ENCODE data around the gene GLT6D1. TPM values are rescaled to one million over a fixed set of nuclear protein-coding genes. Genes with fewer than 3 reads are reported as not detected.

The GLT6D1 gene
- total RNA-seq, 4 donors from 2014 or later: not detected

GRCh38 chr9:135664266-135664665 is 24.9 kb upstream of the GLT6D1 start:
- peaks cover 5% of the 10 kb centered on the region for H3K27me3 ChIP-seq
- intact Hi-C loops (cut with DNase I; ENCODE audit: low total_unique reads): loop anchor here (5.0 kb wide), 1 partner anchor 963 kb away; no protein-coding TSS in a partner anchor
- in situ Hi-C loops (cut with MboI; ENCODE audit: low pct_ligation_motif_present in 1 of 4, low pct_unique_long_range_greater_than_20kb in 1 of 4, low sequenced_read_pairs in 3 of 4): no loop called here
- no peaks in the 10 kb centered on the region for H3K4me1 ChIP-seq
- 67 to 88% methylated on average over 3 to 10 of the region's 10 CpGs for WGBS, 2 donors (ENCODE audit: low coverage in 1 of 2)
- H3K27ac ChIP-seq: no peak overlapping the region
- DNase-seq: no peak
- TF ChIP-seq CTCF (IDR thresholded peaks at IDR 0.05): no peak
- TF ChIP-seq POLR2AphosphoS5 (IDR thresholded peaks at IDR 0.05): no peak
- no peak for TF ChIP-seq POLR2A (IDR thresholded peaks at IDR 0.05)
- TF ChIP-seq EP300 (IDR thresholded peaks at IDR 0.05; ENCODE audit: low read depth): no peak
- no peak overlapping the region for H3K4me3 ChIP-seq
- H3K36me3 ChIP-seq: no peaks in the 10 kb centered on the region
- no peaks in the 10 kb centered on the region for H3K9me3 ChIP-seq

GRCh38 chr9:135663857-135664256 is 24.5 kb upstream of the GLT6D1 start:
- Histone ChIP-seq H3K9me3 (no peaks in the 10 kb centered on the region), H3K4me1 (no peaks in the 10 kb centered on the region), H3K36me3 (no peaks in the 10 kb centered on the region), H3K27me3 (peaks cover 5% of the 10 kb centered on the region), H3K4me3 (no peak overlapping the region), H3K27ac (no peak overlapping the region)
- WGBS, 2 donors (ENCODE audit: low coverage in 1 of 2): 75 to 80% methylated on average over 4 to 12 of the region's 12 CpGs
- TF ChIP-seq POLR2AphosphoS5 (IDR thresholded peaks at IDR 0.05): no peak
- no peak for TF ChIP-seq CTCF (IDR thresholded peaks at IDR 0.05)
- TF ChIP-seq EP300 (IDR thresholded peaks at IDR 0.05; ENCODE audit: low read depth): no peak
- no peak for TF ChIP-seq POLR2A (IDR thresholded peaks at IDR 0.05)
- DNase-seq: no peak
- intact Hi-C loops (cut with DNase I; ENCODE audit: low total_unique reads) (loop anchor here (5.0 kb wide), 1 partner anchor 963 kb away; no protein-coding TSS in a partner anchor), in situ Hi-C loops (cut with MboI; ENCODE audit: low pct_ligation_motif_present in 1 of 4, low pct_unique_long_range_greater_than_20kb in 1 of 4, low sequenced_read_pairs in 3 of 4) (no loop called here)

GRCh38 chr9:135663451-135663770 is 24.1 kb upstream of the GLT6D1 start:
- no peak overlapping the region for H3K27ac ChIP-seq

GRCh38 chr9:135662758-135663450 is 23.6 kb upstream of the GLT6D1 start, which contains the start of gene LCN9:
Gene LCN9, plus strand, starts transcription at chr9:135663309. Its CDS starts 13 bp downstream, at chr9:135663322.
- WGBS, 2 donors (ENCODE audit: low coverage in 1 of 2): 63 to 64% methylated on average over 7 to 25 of the region's 25 CpGs
- DNase-seq: no peak
- intact Hi-C loops (cut with DNase I; ENCODE audit: low total_unique reads) (loop anchor here (5.0 kb wide), 1 partner anchor 964 kb away; no protein-coding TSS in a partner anchor), in situ Hi-C loops (cut with MboI; ENCODE audit: low pct_ligation_motif_present in 1 of 4, low pct_unique_long_range_greater_than_20kb in 1 of 4, low sequenced_read_pairs in 3 of 4) (no loop called here)
- Histone ChIP-seq H3K27me3 (peaks cover 5% of the 10 kb centered on the region), H3K9me3 (no peaks in the 10 kb centered on the region), H3K36me3 (no peaks in the 10 kb centered on the region), H3K27ac (no peak within 1 kb of the TSS), H3K4me1 (no peaks in the 10 kb centered on the region), H3K4me3 (no peak within 1 kb of the TSS)
- TF ChIP-seq POLR2AphosphoS5 (IDR thresholded peaks at IDR 0.05) (no peak), EP300 (IDR thresholded peaks at IDR 0.05; ENCODE audit: low read depth) (no peak), POLR2A (IDR thresholded peaks at IDR 0.05) (no peak), CTCF (IDR thresholded peaks at IDR 0.05) (no peak)

More at GRCh38 chr9:135663451-135663770, 24.1 kb upstream of the GLT6D1 start:
- no peaks in the 10 kb centered on the region for H3K36me3 ChIP-seq
- DNase-seq: no peak
- no peak overlapping the region for H3K4me3 ChIP-seq
- 35% methylated on average over 3 of the region's 3 CpGs; no CpG with 5 or more reads in 1 of the 2 donors for WGBS, 2 donors (ENCODE audit: low coverage in 1 of 2)
- TF ChIP-seq POLR2AphosphoS5 (IDR thresholded peaks at IDR 0.05) (no peak), POLR2A (IDR thresholded peaks at IDR 0.05) (no peak), EP300 (IDR thresholded peaks at IDR 0.05; ENCODE audit: low read depth) (no peak), CTCF (IDR thresholded peaks at IDR 0.05) (no peak)
- H3K4me1 ChIP-seq: no peaks in the 10 kb centered on the region
- peaks cover 5% of the 10 kb centered on the region for H3K27me3 ChIP-seq
- in situ Hi-C loops (cut with MboI; ENCODE audit: low pct_ligation_motif_present in 1 of 4, low pct_unique_long_range_greater_than_20kb in 1 of 4, low sequenced_read_pairs in 3 of 4): no loop called here
- no peaks in the 10 kb centered on the region for H3K9me3 ChIP-seq
- intact Hi-C loops (cut with DNase I; ENCODE audit: low total_unique reads): loop anchor here (5.0 kb wide), 1 partner anchor 964 kb away; no protein-coding TSS in a partner anchor

Data from transverse colon (tissue), 4 donors.